Fibroblast of lung (primary cell): ENCODE measurements around the gene PRAMEF20.

Experiments used
- CTCF ChIP-seq, 2 donors: IDR thresholded peaks in 1 of 2; conservative IDR thresholded peaks in 1 of 2; 1 replicate in 1 of 2; 2 replicates in 1 of 2; pipeline ENCODE4 v1.5.1; 2011 to 2012; ENCODE audit warnings: low read length in 2 of 2, control low read depth in 1 of 2, inconsistent platforms in 1 of 2, low read depth in 1 of 2, mild to moderate bottlenecking in 1 of 2
- EZH2 ChIP-seq: IDR thresholded peaks from 2 replicates; pipeline ENCODE4 v1.5.1; 2012; ENCODE audit warnings: low read length, control low read depth, mild to moderate bottlenecking; ENCODE audit errors: missing control alignments

- TF ChIP-seq CTCF (conservative IDR thresholded peaks at IDR 0.05 in 1 of 2, IDR thresholded peaks at IDR 0.05 in 1 of 2; ENCODE audit: low read depth in 1 of 2, low read length in 2 of 2) (no peak), EZH2 (no peak)
These were observed 59.1 kb downstream of the PRAMEF20 start for GRCh38 chr1:13469343-13469742.
